Mammary epithelial cell (primary cell): ENCODE data around the gene BEGAIN.

Experiments used
- CTCF ChIP-seq, 2 donors: IDR thresholded peaks in 1 of 2; conservative IDR thresholded peaks in 1 of 2; 2 replicates each; pipeline ENCODE4 v1.5.1; 2011 to 2012; ENCODE audit warnings: inconsistent platforms in 2 of 2, low read length in 2 of 2, mild to moderate bottlenecking in 2 of 2, control low read depth in 1 of 2, low read depth in 1 of 2; ENCODE audit not compliant: insufficient read depth in 1 of 2; ENCODE audit errors: extremely low read depth in 1 of 2
- EZH2 ChIP-seq: IDR thresholded peaks from 2 replicates; pipeline ENCODE4 v1.6.1; 2012; ENCODE audit warnings: low read length, inconsistent platforms, borderline replicate concordance

- TF ChIP-seq CTCF (conservative IDR thresholded peaks at IDR 0.05 in 1 of 2, IDR thresholded peaks at IDR 0.05 in 1 of 2; ENCODE audit: extremely low read depth in 1 of 2, insufficient read depth in 1 of 2, low read depth in 1 of 2, low read length in 2 of 2) = no peak
- no peak for TF ChIP-seq EZH2
These were observed 33.3 kb upstream of the BEGAIN start for GRCh38 chr14:100620255-100621100.
